Right lobe of liver (tissue), 6 donors: Measurements from ENCODE around the gene MOBP. TPM values are rescaled to one million over a fixed set of nuclear protein-coding genes. Genes with fewer than 3 reads are reported as not detected.

ENCODE experiments used
- ATAC-seq, 4 donors: fragments of 200-7000 bp; cut with Tn5 transposase; one replicate each; pipeline ENCODE4 v1.9.1; 2020; ENCODE audit warnings: mild to moderate bottlenecking in 4 of 4, moderate library complexity in 4 of 4
- DNase-seq, 3 donors: peaks; one replicate each; pipeline ENCODE4 v3.0.0-alpha.2; 2020
- H3K27ac ChIP-seq, 3 donors: fragments of 200-600 bp; one replicate each; pipeline ENCODE4 v1.8.0; 2022
- H3K27me3 ChIP-seq, 2 donors: fragments of 200-600 bp; one replicate each; pipeline ENCODE4 v1.8.0; 2022
- H3K36me3 ChIP-seq, 4 donors: fragments of 200-600 bp; sonication (generic) in 1 of 4; one replicate each; pipeline versions ENCODE4 v1.5.1 to v1.8.0; 2017 to 2022; ENCODE audit warnings: control low read depth in 1 of 4
- H3K4me1 ChIP-seq, 4 donors: fragments of 200-600 bp; sonication (generic) in 1 of 4; one replicate each; pipeline versions ENCODE4 v1.5.1 to v1.8.0; 2017 to 2022; ENCODE audit warnings: control low read depth in 1 of 4
- H3K4me3 ChIP-seq, 3 donors: fragments of 200-600 bp; one replicate each; pipeline ENCODE4 v1.8.0; 2022
- H3K9me3 ChIP-seq, 4 donors: fragments of 200-600 bp; sonication (generic) in 1 of 4; one replicate each; pipeline versions ENCODE4 v1.5.1 to v1.8.0; 2017 to 2022; ENCODE audit warnings: control low read depth in 1 of 4
- CTCF ChIP-seq, 4 donors: fragments of 200-600 bp in 3 of 4; fragments of 450-650 bp in 1 of 4; IDR thresholded peaks; one replicate each; pipeline versions ENCODE4 v1.5.1 to v1.8.0; 2016 to 2022; ENCODE audit warnings: antibody characterized with exemption in 4 of 4, mild to moderate bottlenecking in 2 of 4
- POLR2A ChIP-seq: fragments of 450-650 bp; IDR thresholded peaks from one replicate; pipeline ENCODE4 v1.6.1; 2017; ENCODE audit warnings: antibody characterized with exemption, mild to moderate bottlenecking
- WGBS: methylation state at CpG from one replicate; pipeline ENCODE4 v1.1.6; 2018; ENCODE audit warnings: low coverage, low lambda C conversion rate; ENCODE audit not compliant: insufficient coverage; ENCODE audit errors: missing lambda C conversion rate; 5-methylcytosine and 5-hydroxymethylcytosine counted together
- intact Hi-C, 2 donors: fragments of 100-400 bp; cut with DNase I; formaldehyde crosslinking; loops; one replicate each; pipeline versions ENCODE4 v1.11.2 to v1.14.1; 2022
- total RNA-seq, 6 experiments: library from RNA; depleted of rRNA in 2 of 6; stranded (reverse); fragments of >200 nt in 2 of 6; fragmentation: NEBNext Ultra II Directional in 3 of 6; extraction: Animal tissue kit (Norgen Biotek cat#: 25700) in 3 of 6; gene quantifications; one replicate each; pipeline versions ENCODE4 v1.1.0 to v1.2.4, GENCODE V29; 2016 to 2023
- donor health status: DM: no; HTN: yes; CAD: no.
- donor health status: DM: no; HTN: no; CAD: no.
- donor health status: DM: no; HTN: no; CAD: no.
- donor health status: DM: no; HTN: yes; CAD: no.
- donor health status: DM: no; HTN: yes; CAD: no.

Gene MOBP
- total RNA-seq, 6 experiments from 2014 or later = not detected

GRCh38 chr3:39466988-39467387 lies 492 bp upstream of the MOBP start:
- intact Hi-C loops = no loop called here
- 75% methylated on average over 3 of the region's 3 CpGs for WGBS
- no peaks in the 10 kb centered on the region for H3K36me3 ChIP-seq
- H3K27ac ChIP-seq = no peak overlapping the region
- no peak for DNase-seq
- no peaks in the 10 kb centered on the region for H3K9me3 ChIP-seq
- H3K4me3 ChIP-seq = no peak overlapping the region
- no peaks in the 10 kb centered on the region for H3K27me3 ChIP-seq
- no peaks in the 10 kb centered on the region for H3K4me1 ChIP-seq
- no peak for ATAC-seq
- TF ChIP-seq POLR2A (no peak), CTCF (IDR thresholded peaks at IDR 0.05) (no peak)

DNA sequence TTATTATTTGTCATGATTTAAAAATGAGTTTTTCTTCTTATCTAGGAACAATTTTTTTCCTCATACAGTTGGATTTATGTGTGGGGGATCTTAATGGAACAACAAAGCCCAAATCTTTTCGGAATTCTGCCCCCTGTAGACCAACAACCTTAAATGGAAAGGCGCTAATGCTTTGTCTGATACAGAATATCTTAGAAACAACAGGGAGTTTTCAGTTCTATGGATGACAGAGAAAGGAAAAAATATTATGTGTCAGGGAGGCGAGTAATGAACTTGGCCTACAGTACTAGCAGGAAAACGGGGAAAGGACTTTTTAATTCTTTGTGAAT lies 592 bp downstream of the MOBP start:
- H3K27me3 ChIP-seq = no peaks in the 10 kb centered on the region
- H3K27ac ChIP-seq = no peak overlapping the region
- intact Hi-C loops = no loop called here
- no peaks in the 10 kb centered on the region for H3K36me3 ChIP-seq
- no peak for TF ChIP-seq POLR2A
- TF ChIP-seq CTCF (IDR thresholded peaks at IDR 0.05) = no peak
- no peaks in the 10 kb centered on the region for H3K9me3 ChIP-seq
- ATAC-seq = no peak
- H3K4me3 ChIP-seq = no peak overlapping the region
- no peaks in the 10 kb centered on the region for H3K4me1 ChIP-seq
- DNase-seq = no peak
- WGBS = 75% methylated on average over 4 of the region's 4 CpGs

DNA sequence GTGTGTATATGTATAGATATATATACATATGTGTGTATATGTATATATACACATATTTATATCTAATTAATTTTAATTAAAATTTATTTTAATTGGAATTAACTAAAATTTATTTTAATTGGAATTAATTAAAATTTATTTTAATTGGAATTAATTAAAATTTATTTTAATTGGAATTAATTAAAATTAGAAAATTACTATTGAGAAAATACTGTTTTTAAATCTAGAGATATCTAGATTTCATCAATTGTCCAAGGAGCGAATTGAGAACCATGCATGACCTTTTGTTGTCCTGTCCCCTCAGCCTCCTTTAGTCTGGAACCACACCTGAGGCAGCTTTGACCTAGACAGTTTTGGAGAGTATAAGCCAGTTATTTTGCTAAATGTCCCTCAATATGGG lies 1.8 kb downstream of the MOBP start:
- intact Hi-C loops = no loop called here
- ATAC-seq = no peak

GRCh38 chr3:39469945-39470344 lies 2.5 kb downstream of the MOBP start:
- no peaks in the 10 kb centered on the region for H3K4me1 ChIP-seq
- no peaks in the 10 kb centered on the region for H3K27me3 ChIP-seq
- H3K4me3 ChIP-seq = no peak overlapping the region
- TF ChIP-seq POLR2A = no peak
- TF ChIP-seq CTCF (IDR thresholded peaks at IDR 0.05) = no peak
- no peak overlapping the region for H3K27ac ChIP-seq
- DNase-seq (no peak), ATAC-seq (no peak)
- H3K36me3 ChIP-seq = no peaks in the 10 kb centered on the region
- H3K9me3 ChIP-seq = no peaks in the 10 kb centered on the region
- intact Hi-C loops = no loop called here
- no CpG with 5 or more reads among the region's 6 CpGs for WGBS

More for the DNA sequence above, 1.8 kb downstream of the MOBP start:
- H3K27me3 ChIP-seq = no peaks in the 10 kb centered on the region
- no peak overlapping the region for H3K27ac ChIP-seq
- no peak for TF ChIP-seq CTCF (IDR thresholded peaks at IDR 0.05)
- TF ChIP-seq POLR2A = no peak
- no peak for DNase-seq
- no peaks in the 10 kb centered on the region for H3K36me3 ChIP-seq
- H3K9me3 ChIP-seq = no peaks in the 10 kb centered on the region
- H3K4me1 ChIP-seq = no peaks in the 10 kb centered on the region
- WGBS = 91% methylated on average over 1 of the region's 1 CpG
- H3K4me3 ChIP-seq = no peak overlapping the region

GRCh38 chr3:39471652-39472051 lies 4.2 kb downstream of the MOBP start:
- DNase-seq (no peak), ATAC-seq (no peak)
- 92% methylated on average over 5 of the region's 5 CpGs for WGBS
- no peak overlapping the region for H3K4me3 ChIP-seq
- intact Hi-C loops = no loop called here
- no peaks in the 10 kb centered on the region for H3K4me1 ChIP-seq
- no peaks in the 10 kb centered on the region for H3K27me3 ChIP-seq
- no peaks in the 10 kb centered on the region for H3K9me3 ChIP-seq
- H3K27ac ChIP-seq = no peak overlapping the region
- no peaks in the 10 kb centered on the region for H3K36me3 ChIP-seq
- TF ChIP-seq CTCF (IDR thresholded peaks at IDR 0.05) (no peak), POLR2A (no peak)
